ENCODE results near the gene SLC41A1. TPM values are rescaled to one million over a fixed set of nuclear protein-coding genes. Genes with fewer than 3 reads are reported as not detected.

SLC41A1 gene
- total and polyA plus RNA-seq, 2 donors (not counting 3 experiments of a cell fraction or from before 2014, with no cell fraction given) = 21.7 to 22.0 TPM

GRCh38 chr1:205763980-205764379 is 49.0 kb downstream of the SLC41A1 start:
- CTCF ChIA-PET = interaction anchor here (2.8 kb wide), 1 partner anchor 12 kb away, joined by 7 read pairs; the partner anchor contains the start of gene RAB29
- no peaks in the 10 kb centered on the region for H4K20me1 ChIP-seq (replicated peaks; ENCODE audit: control insufficient read depth, extremely low read depth, insufficient read depth, low read length)
- DNase-seq (ENCODE audit: low read depth, low spot score) (no peak), FAIRE-seq (no peak)
- TF ChIP-seq POLR2AphosphoS5 (IDR thresholded peaks at IDR 0.05; ENCODE audit: insufficient read depth, low read depth, low read length) = no peak
- TF ChIP-seq GATA2 (IDR thresholded peaks at IDR 0.05; ENCODE audit: insufficient read depth, insufficient read length, low read depth, low read length) = no peak
- no peak for TF ChIP-seq FOS (IDR thresholded peaks at IDR 0.05; ENCODE audit: borderline replicate concordance, insufficient read depth, low read length)
- no peak for TF ChIP-seq POLR2A (IDR thresholded peaks at IDR 0.05; ENCODE audit: low read depth, low read length)
- no peak for TF ChIP-seq MYC (IDR thresholded peaks at IDR 0.05; ENCODE audit: low read depth, low read length)
- no peak for TF ChIP-seq MAX (IDR thresholded peaks at IDR 0.05; ENCODE audit: insufficient read depth, insufficient read length)
- no peak for TF ChIP-seq EZH2 (IDR thresholded peaks at IDR 0.05; ENCODE audit: borderline replicate concordance, low read depth, low read length, severe bottlenecking)
- TF ChIP-seq CTCF (IDR thresholded peaks at IDR 0.05; ENCODE audit: extremely low read depth in 1 of 2, insufficient read depth in 1 of 2, low read depth in 1 of 2, low read length in 2 of 2) = no peak
- TF ChIP-seq JUN (IDR thresholded peaks at IDR 0.05; ENCODE audit: borderline replicate concordance, insufficient read depth, insufficient read length, low read depth) = no peak
- peaks cover 4% of the 10 kb centered on the region for H3K4me1 ChIP-seq (ENCODE audit: control insufficient read depth, extremely low read depth, insufficient read depth, low read length)
- no peak overlapping the region for H3K4me3 ChIP-seq (replicated peaks in 1 of 3; ENCODE audit: insufficient read depth in 1 of 3, low read depth in 1 of 3, low read length in 3 of 3)
- H2AFZ ChIP-seq (ENCODE audit: low read depth, low read length) = no peak overlapping the region
- no peak overlapping the region for H3K9ac ChIP-seq (replicated peaks; ENCODE audit: extremely low read depth, insufficient read depth, low read length)
- H3K27me3 ChIP-seq (ENCODE audit: control insufficient read depth in 2 of 2, insufficient read depth in 2 of 2, low read length in 2 of 2) = no peaks in the 10 kb centered on the region
- intact Hi-C loops (cut with micrococcal nuclease) = no loop called here
- no peak overlapping the region for H3K27ac ChIP-seq (ENCODE audit: insufficient read depth, low read depth, low read length)
- H3K9me1 ChIP-seq (replicated peaks; ENCODE audit: control insufficient read depth, extremely low read depth, insufficient read depth, low read length) = no peaks in the 10 kb centered on the region
- H3K9me3 ChIP-seq (replicated peaks; ENCODE audit: control insufficient read depth, insufficient read depth, low read length) = no peaks in the 10 kb centered on the region
- no peaks in the 10 kb centered on the region for H3K79me2 ChIP-seq (ENCODE audit: control insufficient read depth, insufficient read depth, low read length)
- H3K36me3 ChIP-seq (ENCODE audit: control insufficient read depth in 2 of 2, extremely low read depth in 1 of 2, insufficient read depth in 2 of 2, low read length in 2 of 2) = no peaks in the 10 kb centered on the region
- POLR2A ChIA-PET = no interaction called here
- H3K4me2 ChIP-seq (ENCODE audit: insufficient read depth, low read length) = no peak overlapping the region
- dilution Hi-C loops (cut with MboI; ENCODE audit: extremely low pct_ligation_motif_present, low sequenced_read_pairs) = no loop called here
- no TSS peak for BruUV-seq (replicated peaks)
